Skeletal muscle satellite cell (primary cell): Measurements from ENCODE around the gene PSMD14. TPM values are rescaled to one million over a fixed set of nuclear protein-coding genes. Genes with fewer than 3 reads are reported as not detected.
"Not testable (repeated sequence)": the region's sequence is repeated elsewhere in the genome, so short reads cannot be mapped to it uniquely, and the experiment has no call there.

Experiments
- H3K27me3 ChIP-seq: 2 replicates; pipeline ENCODE4 v1.7.0; 2013; ENCODE audit warnings: low read length; ENCODE audit not compliant: control insufficient read depth, insufficient read depth
- H3K36me3 ChIP-seq: 2 replicates; pipeline ENCODE4 v1.7.0; 2013; ENCODE audit warnings: mild to moderate bottlenecking, control low read depth, low read length; ENCODE audit not compliant: insufficient read depth
- H3K4me1 ChIP-seq: 2 replicates; pipeline ENCODE4 v1.7.0; 2013; ENCODE audit warnings: low read length; ENCODE audit not compliant: control insufficient read depth, insufficient read depth
- H3K4me2 ChIP-seq: 2 replicates; pipeline ENCODE4 v1.7.0; 2013; ENCODE audit warnings: mild to moderate bottlenecking, low read length
- H3K4me3 ChIP-seq: 2 replicates; pipeline ENCODE4 v1.7.0; 2013; ENCODE audit warnings: low read length
- H3K9ac ChIP-seq: 2 replicates; pipeline ENCODE4 v1.7.0; 2013; ENCODE audit warnings: mild to moderate bottlenecking, low read depth, low read length, moderate library complexity
- H3K9me3 ChIP-seq: replicated peaks from 2 replicates; pipeline ENCODE4 v1.7.0; 2013; ENCODE audit warnings: mild to moderate bottlenecking, control low read depth, low read length
- total RNA-seq: library from RNA; depleted of rRNA; stranded (reverse); fragments of >200 nt; gene quantifications from 2 replicates; pipeline ENCODE4 v1.2.3, GENCODE V29; 2012; rRNA removed

The PSMD14 gene
- total RNA-seq = 161 TPM in 2 replicates

GRCh38 chr2:161308178-161308955, at the start of gene PSMD14:
PSMD14 (plus strand) TSS chr2:161308425; CDS start chr2:161318826, 10,401 bp downstream.
- Histone ChIP-seq H3K4me3 (peak within 1 kb of the TSS; percentile 91), H3K36me3 (no peaks in the 10 kb centered on the region), H3K27me3 (no peaks in the 10 kb centered on the region), H3K4me2 (peak within 1 kb of the TSS; percentile 79), H3K9me3 (no peaks in the 10 kb centered on the region), H3K9ac (peak within 1 kb of the TSS; percentile 95), H3K4me1 (peaks cover 10% of the 10 kb centered on the region)

- Histone ChIP-seq H3K4me3 (no peak overlapping the region), H3K27me3 (no peaks in the 10 kb centered on the region), H3K36me3 (no peaks in the 10 kb centered on the region), H3K4me1 (no peaks in the 10 kb centered on the region), H3K9me3 (no peaks in the 10 kb centered on the region), H3K4me2 (no peak overlapping the region), H3K9ac (no peak overlapping the region)
These were observed 42.4 kb upstream of the PSMD14 start for GRCh38 chr2:161265874-161266273.

DNA sequence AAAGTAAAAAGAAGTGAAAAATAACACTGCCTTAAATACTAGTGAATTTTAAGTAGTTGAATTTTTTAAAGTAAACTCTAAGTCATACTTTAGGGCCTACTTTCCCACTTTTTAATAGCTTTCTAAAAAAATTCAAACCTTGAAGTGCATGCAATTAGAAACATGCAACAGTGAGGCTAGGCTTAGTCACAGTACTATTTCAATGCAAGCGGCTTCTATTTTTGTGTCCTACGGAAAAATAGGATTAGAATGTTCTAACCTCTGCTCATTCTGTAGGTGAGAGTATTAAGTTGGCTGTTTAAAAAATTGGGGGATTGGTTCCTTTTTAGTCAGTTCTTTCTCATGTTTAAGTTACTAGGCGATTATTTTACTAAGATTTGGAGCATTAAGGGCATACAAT, 39.1 kb upstream of the PSMD14 start:
- Histone ChIP-seq H3K4me1 (no peaks in the 10 kb centered on the region), H3K4me3 (no peak overlapping the region), H3K9me3 (no peaks in the 10 kb centered on the region), H3K27me3 (no peaks in the 10 kb centered on the region), H3K9ac (no peak overlapping the region), H3K36me3 (no peaks in the 10 kb centered on the region), H3K4me2 (no peak overlapping the region)

- Histone ChIP-seq H3K4me1 (no peaks in the 10 kb centered on the region), H3K36me3 (no peaks in the 10 kb centered on the region), H3K4me3 (no peak overlapping the region), H3K9ac (no peak overlapping the region), H3K9me3 (no peaks in the 10 kb centered on the region), H3K27me3 (no peaks in the 10 kb centered on the region), H3K4me2 (no peak overlapping the region)
These were observed 35.0 kb upstream of the PSMD14 start for GRCh38 chr2:161273038-161273760.

DNA sequence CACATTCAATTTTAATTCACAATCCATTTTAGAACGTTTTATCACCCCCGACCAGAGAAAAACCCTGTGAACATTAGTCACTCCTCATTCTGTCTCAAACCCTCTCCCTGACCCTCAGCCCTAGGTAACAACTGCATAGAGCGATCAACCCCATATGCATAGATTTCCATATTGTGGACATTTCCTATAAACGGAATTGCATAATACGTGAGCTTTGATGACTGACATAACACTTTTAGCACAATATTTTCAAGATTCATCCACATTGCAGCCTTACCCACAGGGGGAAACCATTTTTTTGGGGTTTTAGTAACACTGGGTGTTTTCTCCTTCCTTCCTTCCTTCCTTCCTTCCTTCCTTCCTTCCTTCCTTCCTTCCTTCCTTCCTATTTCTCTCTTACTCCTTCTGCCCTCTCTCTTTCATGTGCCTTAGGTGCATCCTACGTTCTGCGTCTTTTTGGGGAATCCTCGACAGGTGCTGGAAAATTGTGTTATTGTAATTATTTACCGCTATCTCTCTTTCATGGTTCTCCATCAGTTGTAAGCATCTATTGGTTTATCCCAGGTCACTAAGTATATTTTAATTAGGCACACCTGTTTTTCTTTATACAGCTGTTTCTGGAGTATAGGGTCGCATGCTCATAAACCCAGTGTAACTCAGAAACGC, 29.5 kb upstream of the PSMD14 start:
- H3K4me2 ChIP-seq, H3K4me3 ChIP-seq, H3K9ac ChIP-seq, H3K9me3 ChIP-seq, H3K4me1 ChIP-seq, H3K27me3 ChIP-seq, H3K36me3 ChIP-seq: not testable (repeated sequence)

DNA sequence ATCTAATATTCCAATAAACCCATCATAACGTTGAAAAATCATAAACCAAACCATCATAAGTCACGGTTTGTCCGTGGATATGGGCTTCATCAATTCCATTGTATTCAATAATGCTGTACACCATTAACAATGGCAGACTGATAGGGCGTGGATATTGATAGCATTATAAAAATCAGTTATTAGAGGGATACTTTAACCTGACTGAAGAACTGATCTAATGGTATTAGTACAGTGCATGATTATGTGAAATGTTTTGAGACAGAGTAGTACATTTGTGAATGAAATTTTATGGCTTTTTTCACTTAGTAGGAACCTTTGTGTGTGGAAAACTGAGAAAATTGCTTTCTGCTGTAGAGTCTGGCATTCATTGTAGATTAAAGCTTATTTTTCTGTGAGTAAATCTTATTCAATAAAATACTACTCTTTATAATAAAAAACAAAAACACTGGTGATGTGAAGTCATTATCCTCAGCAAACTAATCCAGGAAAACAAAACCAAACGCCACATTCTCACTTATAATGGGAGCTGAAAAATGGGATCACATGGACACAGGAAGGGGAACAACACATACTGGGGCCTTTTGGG, 28.9 kb upstream of the PSMD14 start:
- not testable (repeated sequence) for H3K4me3 ChIP-seq, H3K36me3 ChIP-seq, H3K4me1 ChIP-seq, H3K9ac ChIP-seq, H3K4me2 ChIP-seq, H3K27me3 ChIP-seq, H3K9me3 ChIP-seq

GRCh38 chr2:161280906-161281323, 27.3 kb upstream of the PSMD14 start:
- not testable (repeated sequence) for H3K4me2 ChIP-seq, H3K9ac ChIP-seq, H3K36me3 ChIP-seq, H3K27me3 ChIP-seq, H3K4me1 ChIP-seq, H3K4me3 ChIP-seq, H3K9me3 ChIP-seq

GRCh38 chr2:161281615-161282310, 26.5 kb upstream of the PSMD14 start:
- not testable (repeated sequence) for H3K4me2 ChIP-seq, H3K4me1 ChIP-seq, H3K4me3 ChIP-seq, H3K9ac ChIP-seq, H3K9me3 ChIP-seq, H3K36me3 ChIP-seq, H3K27me3 ChIP-seq

- not testable (repeated sequence) for H3K4me1 ChIP-seq, H3K9me3 ChIP-seq, H3K4me3 ChIP-seq, H3K27me3 ChIP-seq, H3K9ac ChIP-seq, H3K4me2 ChIP-seq, H3K36me3 ChIP-seq
These were observed 25.9 kb upstream of the PSMD14 start for GRCh38 chr2:161282311-161282644.

DNA sequence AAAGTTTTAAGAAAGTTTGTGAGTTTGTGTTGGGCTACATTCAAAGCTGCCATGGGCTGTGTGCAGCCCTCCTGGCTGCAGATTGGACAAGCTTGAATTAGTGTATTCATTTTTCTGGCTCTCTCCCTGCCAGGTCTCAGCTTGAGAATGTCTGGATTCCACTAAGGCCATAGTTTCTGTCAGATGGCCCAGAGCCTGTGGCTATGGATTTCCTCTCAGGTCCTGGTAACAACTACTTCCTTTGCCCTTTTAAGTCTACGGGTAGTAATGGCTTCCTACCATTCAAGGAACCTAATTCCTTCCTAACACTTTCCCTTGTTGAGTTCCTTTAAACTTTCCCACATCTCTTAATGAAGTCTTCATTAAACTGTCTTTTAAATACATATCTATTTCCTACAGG, 24.3 kb upstream of the PSMD14 start:
- no peak overlapping the region for H3K4me3 ChIP-seq
- H3K9ac ChIP-seq = no peak overlapping the region
- H3K4me2 ChIP-seq = no peak overlapping the region
- H3K36me3 ChIP-seq = no peaks in the 10 kb centered on the region
- H3K9me3 ChIP-seq = no peaks in the 10 kb centered on the region
- H3K27me3 ChIP-seq = peaks cover 4% of the 10 kb centered on the region
- no peaks in the 10 kb centered on the region for H3K4me1 ChIP-seq

DNA sequence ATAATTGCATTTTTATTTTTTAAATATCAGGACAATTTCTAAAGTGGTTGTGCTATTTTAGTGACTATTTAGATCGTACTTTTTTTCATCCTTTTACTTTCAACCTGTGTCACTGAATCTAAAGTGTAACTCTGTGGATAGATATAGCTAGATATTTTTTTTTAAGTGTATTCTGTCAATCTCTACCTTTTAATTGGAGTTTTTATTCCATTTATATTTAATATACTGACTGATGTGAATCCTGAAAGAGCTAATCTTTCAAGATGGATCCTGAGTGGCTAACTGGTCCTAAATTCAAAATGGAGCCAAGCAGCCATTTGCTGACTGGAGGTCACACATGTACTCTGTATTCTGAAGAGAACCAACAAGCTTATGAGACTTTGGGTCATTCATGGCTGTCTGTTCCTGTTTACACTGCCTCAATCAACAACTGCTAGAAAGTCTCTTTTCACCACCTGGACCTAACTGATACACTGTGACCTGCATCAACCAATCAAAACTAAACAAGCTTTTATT, 4.6 kb upstream of the PSMD14 start:
- H3K9ac ChIP-seq = no peak overlapping the region
- no peak overlapping the region for H3K4me2 ChIP-seq
- H3K27me3 ChIP-seq = no peaks in the 10 kb centered on the region
- peaks cover 3% of the 10 kb centered on the region for H3K4me1 ChIP-seq
- no peak overlapping the region for H3K4me3 ChIP-seq
- H3K36me3 ChIP-seq = no peaks in the 10 kb centered on the region
- H3K9me3 ChIP-seq = no peaks in the 10 kb centered on the region
